GM12873 (cell line): ENCODE measurements around the gene GNAI2.

Source experiments
- CTCF ChIP-seq: IDR thresholded peaks from 2 replicates; pipeline ENCODE4 v1.5.1; 2012; ENCODE audit warnings: low read depth, mild to moderate bottlenecking, moderate library complexity, low read length, control low read depth; ENCODE audit not compliant: insufficient read depth; ENCODE audit errors: missing control alignments

The GNAI2 gene

GRCh38 chr3:50201573-50202315, 34.3 kb upstream of the GNAI2 start:
- TF ChIP-seq CTCF, result no peak

GRCh38 chr3:50202353-50203112, 33.5 kb upstream of the GNAI2 start:
- no peak for TF ChIP-seq CTCF

- TF ChIP-seq CTCF, result no peak
Observed at GRCh38 chr3:50203113-50203808, 32.7 kb upstream of the GNAI2 start.

- no peak for TF ChIP-seq CTCF
Observed at GRCh38 chr3:50203809-50204803, 31.9 kb upstream of the GNAI2 start.

GRCh38 chr3:50204804-50205412, 31.1 kb upstream of the GNAI2 start, which contains the start of gene SLC38A3:
SLC38A3 (plus strand) TSS chr3:50205271; CDS start chr3:50214200, 8,929 bp downstream.
- TF ChIP-seq CTCF, result no peak

- no peak for TF ChIP-seq CTCF
Observed at GRCh38 chr3:50205413-50206276, 30.4 kb upstream of the GNAI2 start.
